CD4-positive, alpha-beta T cell treated with Interleukin-12 subunit alpha and Interleukin-12 subunit beta, for 1 hour (primary cell): ENCODE results near the gene DHFR.
"Not testable (repeated sequence)": the region's sequence is repeated elsewhere in the genome, so short reads cannot be mapped to it uniquely, and the experiment has no call there.

Source experiments
- DNase-seq: peaks from one replicate; pipeline ENCODE4 v3.0.0-alpha.2; 2020

DHFR gene

GRCh38 chr5:80591352-80591751, 63.4 kb downstream of the DHFR start:
- DNase-seq = no peak

GRCh38 chr5:80590766-80591165, 64.0 kb downstream of the DHFR start:
- DNase-seq = no peak

- no peak for DNase-seq
Measured at GRCh38 chr5:80588858-80589540, 65.8 kb downstream of the DHFR start.

GRCh38 chr5:80584770-80585169, 70.0 kb downstream of the DHFR start:
- DNase-seq = no peak

GRCh38 chr5:80580291-80580690, 74.5 kb downstream of the DHFR start:
- not testable (repeated sequence) for DNase-seq

GRCh38 chr5:80579050-80579449, 75.7 kb downstream of the DHFR start:
- no peak for DNase-seq

GRCh38 chr5:80577707-80578106, 77.1 kb downstream of the DHFR start:
- no peak for DNase-seq

GRCh38 chr5:80576383-80576782, 78.4 kb downstream of the DHFR start:
- DNase-seq = no peak
